A673 (cell line): Measurements from ENCODE around the gene DSCAML1.

Source experiments
- EZH2 ChIP-seq: fragments of 200-600 bp; sonication (generic); IDR thresholded peaks from 2 replicates; pipeline ENCODE4 v1.6.1; 2017; ENCODE audit warnings: borderline replicate concordance, low read depth, mild to moderate bottlenecking, mixed read lengths, antibody characterized with exemption, low read length; ENCODE audit not compliant: poor library complexity, severe bottlenecking
- TF ChIP-seq, protein P1 (sequence below): fragments of 300-800, 200-600 bp; sonication (generic); conservative IDR thresholded peaks from 2 replicates; pipeline ENCODE4 v1.5.1; 2017; ENCODE audit warnings: low read depth, mild to moderate bottlenecking, antibody characterized with exemption, low read length, moderate library complexity, mixed read lengths

DNA sequence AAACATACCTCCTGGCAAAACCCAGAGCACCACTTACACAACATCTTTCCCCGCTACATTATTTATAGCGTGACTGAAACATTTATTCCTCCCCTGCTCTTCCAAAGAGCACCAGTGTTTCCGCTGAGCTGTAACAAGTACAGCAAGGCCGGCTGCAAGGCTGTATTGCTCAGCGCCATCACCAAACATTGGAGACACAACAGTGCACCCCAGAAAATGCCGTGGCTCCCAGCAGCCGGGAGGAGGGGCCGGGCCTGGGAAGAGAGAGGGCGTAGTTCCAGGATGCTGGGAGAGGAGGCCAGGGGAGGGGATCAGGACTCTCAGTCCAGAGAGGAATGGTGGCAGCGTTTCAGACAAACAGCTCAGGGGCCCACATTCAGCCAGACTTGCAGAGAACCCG is 133.2 kb downstream of the DSCAML1 start:
- TF ChIP-seq, protein P1, sequence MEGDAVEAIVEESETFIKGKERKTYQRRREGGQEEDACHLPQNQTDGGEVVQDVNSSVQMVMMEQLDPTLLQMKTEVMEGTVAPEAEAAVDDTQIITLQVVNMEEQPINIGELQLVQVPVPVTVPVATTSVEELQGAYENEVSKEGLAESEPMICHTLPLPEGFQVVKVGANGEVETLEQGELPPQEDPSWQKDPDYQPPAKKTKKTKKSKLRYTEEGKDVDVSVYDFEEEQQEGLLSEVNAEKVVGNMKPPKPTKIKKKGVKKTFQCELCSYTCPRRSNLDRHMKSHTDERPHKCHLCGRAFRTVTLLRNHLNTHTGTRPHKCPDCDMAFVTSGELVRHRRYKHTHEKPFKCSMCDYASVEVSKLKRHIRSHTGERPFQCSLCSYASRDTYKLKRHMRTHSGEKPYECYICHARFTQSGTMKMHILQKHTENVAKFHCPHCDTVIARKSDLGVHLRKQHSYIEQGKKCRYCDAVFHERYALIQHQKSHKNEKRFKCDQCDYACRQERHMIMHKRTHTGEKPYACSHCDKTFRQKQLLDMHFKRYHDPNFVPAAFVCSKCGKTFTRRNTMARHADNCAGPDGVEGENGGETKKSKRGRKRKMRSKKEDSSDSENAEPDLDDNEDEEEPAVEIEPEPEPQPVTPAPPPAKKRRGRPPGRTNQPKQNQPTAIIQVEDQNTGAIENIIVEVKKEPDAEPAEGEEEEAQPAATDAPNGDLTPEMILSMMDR: no peak
- TF ChIP-seq EZH2: no peak
